Stimulated activated CD4-positive, alpha-beta T cell treated with anti-CD3 and anti-CD28 coated beads, TNF-alpha, amount 100 ng/mL, for 1 hour (primary cell): ENCODE results near the gene FSTL5.
"Not testable (repeated sequence)": the region's sequence is repeated elsewhere in the genome, so short reads cannot be mapped to it uniquely, and the experiment has no call there.

Experiments used
- DNase-seq, 3 donors: peaks; one replicate each; pipeline ENCODE4 v3.0.0-alpha.2; 2020; ENCODE audit warnings: low read depth in 3 of 3, low spot score in 1 of 3

FSTL5 gene

DNA sequence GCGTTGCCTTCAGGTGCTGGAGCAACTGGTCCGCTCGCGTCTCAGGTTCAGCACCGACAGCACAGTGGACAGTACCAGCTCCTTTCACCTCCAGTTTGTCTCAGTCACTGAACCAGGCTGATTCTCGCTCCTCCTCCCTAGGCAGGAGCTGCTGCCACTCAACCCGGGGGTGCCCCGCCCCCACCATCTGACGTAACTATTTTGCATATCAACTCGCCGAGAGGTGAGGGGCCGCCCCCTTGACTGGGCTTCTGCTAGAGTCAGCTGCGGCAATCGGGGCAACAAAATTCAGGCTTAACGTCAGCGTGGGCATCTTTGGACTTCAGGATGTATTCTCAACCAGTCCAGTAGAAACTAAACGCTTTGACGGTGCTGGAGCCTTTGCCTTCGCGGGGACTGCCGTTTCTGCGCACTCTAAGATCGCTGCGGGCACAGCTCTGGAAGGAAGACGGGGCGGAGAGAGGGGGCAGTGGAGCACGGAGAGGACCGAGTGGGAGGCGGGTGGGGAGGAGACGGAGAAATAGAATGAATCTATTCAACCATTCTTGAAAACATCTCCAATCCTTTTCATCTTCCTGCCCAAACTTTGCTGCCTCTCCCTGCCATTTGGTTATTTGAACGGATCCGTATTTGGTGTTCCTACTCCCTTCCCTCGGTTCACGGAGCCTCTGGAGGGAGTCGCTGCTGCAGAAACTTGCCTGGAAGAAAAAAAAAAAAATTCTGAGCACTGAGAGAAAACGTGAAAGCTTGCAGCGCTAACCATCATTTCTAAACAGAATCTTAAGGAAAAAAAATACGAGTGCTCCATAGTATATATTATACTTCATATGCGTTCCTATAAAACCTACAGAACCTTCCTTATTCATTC, at the start of gene FSTL5:
TSS of gene FSTL5 (minus strand) at position 109 of the 868 bp plus-strand sequence. CDS start 52,604 bp downstream, outside the sequence.
- peak in 1 of 3 donors; percentile 0 for DNase-seq

DNA sequence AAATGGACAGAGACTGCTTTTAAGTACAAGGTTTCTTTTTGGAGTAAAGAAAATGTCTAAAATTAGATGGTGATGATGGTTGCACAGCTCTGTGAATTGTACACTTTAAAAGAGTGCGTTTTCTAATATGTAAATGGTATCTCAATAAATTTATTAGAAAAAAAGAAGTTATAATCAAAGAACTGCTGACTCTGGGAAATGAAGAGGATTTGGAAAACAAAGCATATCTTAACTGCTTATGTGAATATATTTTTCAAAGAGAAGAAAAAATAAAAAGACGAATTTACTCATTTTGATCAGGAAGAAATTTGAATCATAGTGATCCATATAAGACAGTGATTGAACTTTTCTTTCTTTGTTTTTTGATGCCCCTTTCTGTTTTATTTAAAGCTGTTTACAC, 45.9 kb upstream of the FSTL5 start:
- no peak for DNase-seq

DNA sequence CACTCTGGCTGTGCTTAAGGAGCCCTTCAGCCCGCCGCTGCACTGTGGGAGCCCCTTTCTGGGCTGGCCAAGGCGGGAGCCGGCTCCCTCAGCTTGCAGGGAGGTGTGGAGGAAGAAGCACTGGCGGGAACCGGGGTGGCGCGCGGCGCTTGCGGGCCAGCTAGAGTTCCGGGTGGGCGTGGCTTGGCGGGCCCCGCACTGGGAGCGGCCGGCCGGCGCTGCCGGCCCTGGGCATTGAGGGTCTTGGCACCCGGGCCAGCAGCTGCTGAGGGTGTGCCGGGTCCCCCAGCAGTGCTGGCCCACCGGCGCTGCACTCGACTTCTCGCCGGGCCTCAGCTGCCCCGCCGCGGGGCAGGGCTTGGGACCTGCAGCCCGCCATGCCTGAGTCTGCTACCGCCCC, 39.7 kb upstream of the FSTL5 start:
- not testable (repeated sequence) for DNase-seq

DNA sequence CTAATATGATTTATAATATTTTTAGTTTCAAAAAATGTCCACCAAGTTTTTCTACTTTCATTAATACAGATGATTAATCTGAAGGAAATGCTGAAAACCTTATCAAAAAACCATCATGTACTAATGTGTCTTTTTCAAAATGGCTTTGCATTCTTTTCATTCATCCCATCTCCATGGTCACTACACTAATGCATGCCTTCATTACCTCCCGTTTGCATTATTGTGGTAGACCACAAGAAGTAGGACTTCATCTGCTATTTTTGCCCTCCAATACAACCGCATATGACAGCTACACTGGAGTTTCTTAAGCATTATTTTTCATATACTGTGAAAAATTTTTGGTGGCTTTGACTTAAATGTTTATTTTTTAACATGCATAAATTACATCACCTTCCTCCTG, 37.9 kb upstream of the FSTL5 start:
- DNase-seq = no peak

DNA sequence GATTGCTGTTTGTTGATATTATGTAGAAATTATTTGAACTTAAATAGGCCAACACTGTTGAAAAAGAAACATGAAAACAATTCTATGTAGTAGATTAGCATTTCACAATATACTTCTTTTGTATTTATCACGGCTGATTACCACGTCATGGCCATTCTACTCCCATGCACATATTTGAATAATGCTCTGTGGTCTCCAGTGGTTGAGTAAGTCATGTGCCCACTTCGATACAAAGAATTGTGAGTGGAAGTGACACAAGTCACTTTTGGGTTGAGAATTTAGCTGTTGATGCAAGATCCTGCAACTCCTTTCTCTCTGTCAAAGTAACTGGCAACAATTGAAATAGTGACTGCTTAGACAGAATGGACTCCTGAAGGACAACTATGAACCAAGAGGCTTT, 6.7 kb upstream of the FSTL5 start:
- no peak for DNase-seq

GRCh38 chr4:162164906-162165510, 1.2 kb upstream of the FSTL5 start:
- DNase-seq = no peak

GRCh38 chr4:162162672-162163071, 1.1 kb downstream of the FSTL5 start:
- no peak for DNase-seq

DNA sequence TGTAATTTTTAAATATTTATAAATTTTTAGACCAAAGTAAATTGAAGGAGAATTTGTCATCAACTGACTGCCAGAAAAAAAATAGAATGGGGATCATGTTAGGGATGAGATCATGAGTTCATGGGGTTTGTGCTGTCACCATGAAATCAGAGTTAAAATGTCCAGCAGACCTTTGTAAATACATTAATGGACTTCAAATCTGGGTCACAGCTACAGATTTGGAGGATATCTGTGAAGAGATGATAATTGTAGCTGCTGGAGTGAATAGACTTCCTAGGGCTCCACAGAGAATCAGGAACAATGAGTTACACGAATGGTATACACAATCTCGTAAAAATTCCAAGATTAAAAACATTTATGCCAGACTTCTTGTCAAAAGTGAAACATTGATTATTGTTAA, 6.6 kb downstream of the FSTL5 start:
- DNase-seq = no peak

DNA sequence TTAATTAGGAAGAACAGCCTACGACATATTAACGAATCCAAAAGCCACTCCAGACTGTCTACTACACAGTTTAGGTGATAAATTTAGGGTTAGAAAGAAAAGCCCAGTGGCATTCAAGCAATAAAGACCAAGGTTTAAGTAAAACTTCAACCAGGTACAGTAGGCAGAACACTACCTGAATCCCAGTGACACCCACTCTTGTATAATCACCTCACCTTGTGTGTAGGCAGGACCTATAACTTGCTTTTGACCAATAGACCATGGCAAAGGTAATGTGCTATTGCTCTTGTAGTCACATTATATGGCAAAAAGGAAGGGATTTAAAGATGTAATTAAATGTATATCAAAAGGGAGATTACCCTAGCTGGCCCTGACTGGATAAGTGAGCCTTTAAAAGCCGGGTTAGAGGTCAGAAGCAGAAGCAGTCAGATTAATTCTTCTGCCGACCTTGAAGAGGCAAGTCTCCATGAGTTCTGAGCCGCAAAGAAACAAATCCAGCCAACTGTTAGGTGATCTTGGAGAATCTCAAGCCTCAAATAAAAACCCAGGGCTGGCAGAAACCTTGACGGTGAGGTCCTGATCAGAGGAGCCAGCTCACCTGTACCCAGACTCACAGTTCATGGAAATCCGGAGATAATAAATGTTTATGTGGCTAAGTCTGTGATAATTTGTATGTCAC, 8.8 kb downstream of the FSTL5 start:
- no peak for DNase-seq

DNA sequence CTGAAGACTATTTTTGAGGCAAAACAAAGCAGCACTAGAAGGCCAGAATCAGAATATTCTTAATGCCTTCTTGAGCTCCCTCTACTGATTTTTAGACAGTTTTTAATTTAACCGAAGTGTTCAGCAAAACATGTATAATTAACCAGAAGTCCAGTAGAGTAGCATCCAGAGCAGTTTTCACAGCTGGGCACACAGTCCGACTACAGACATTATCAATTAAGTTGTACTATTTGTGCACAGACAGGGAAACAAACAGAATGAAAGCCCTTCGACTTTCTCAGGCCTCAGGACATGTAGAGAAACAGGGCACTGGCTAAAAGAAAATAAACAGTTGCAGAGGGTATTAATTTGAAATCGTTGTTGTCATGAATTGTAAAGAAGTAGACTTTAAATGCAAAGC, 11.9 kb downstream of the FSTL5 start:
- DNase-seq = no peak

GRCh38 chr4:162151386-162151785, 12.4 kb downstream of the FSTL5 start:
- no peak for DNase-seq

DNA sequence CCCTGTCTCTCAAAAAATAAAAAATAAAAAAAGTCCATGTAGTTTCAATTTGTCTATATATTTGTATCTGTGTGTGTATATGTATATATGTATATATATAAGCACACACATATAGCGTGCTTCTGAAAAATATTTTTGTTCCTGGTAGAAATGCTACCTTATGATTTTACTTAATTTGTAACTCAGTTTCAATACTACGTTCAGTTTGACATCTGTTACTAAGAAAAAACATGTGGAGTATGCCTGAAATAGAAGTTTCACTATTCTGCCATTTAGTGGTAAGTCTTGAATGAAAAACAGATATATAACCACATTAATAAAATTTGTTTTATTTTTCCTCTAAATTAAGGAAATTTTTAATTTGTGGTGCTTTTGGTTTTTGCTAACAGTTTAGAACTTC, 14.2 kb downstream of the FSTL5 start:
- no peak for DNase-seq

- no peak for DNase-seq
Measured at GRCh38 chr4:162140051-162140683, 23.6 kb downstream of the FSTL5 start.

GRCh38 chr4:162139412-162139811, 24.4 kb downstream of the FSTL5 start:
- DNase-seq = no peak

- DNase-seq = no peak
Measured at GRCh38 chr4:162131256-162131655, 32.5 kb downstream of the FSTL5 start.

- no peak for DNase-seq
Measured at GRCh38 chr4:162126729-162127128, 37.1 kb downstream of the FSTL5 start.

DNA sequence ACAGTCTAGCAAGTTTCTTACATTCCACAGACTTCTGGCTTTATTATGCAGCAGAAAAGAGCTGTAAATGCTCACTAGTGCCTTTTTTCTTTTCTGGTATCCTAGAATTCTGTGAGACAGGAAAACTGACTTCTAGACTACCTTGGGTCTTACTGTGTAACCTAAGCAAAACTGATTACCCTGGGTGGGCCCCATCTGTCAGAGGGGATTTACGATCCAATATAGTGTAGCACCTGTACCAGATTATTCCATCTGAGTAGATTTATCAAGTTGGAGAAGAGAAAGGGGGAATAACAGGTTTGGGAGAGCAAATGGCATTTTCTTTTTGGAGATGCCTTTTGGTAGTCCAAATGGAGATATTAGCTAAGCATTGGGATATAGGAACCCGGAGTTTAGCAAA, 46.7 kb downstream of the FSTL5 start:
- DNase-seq = no peak

DNA sequence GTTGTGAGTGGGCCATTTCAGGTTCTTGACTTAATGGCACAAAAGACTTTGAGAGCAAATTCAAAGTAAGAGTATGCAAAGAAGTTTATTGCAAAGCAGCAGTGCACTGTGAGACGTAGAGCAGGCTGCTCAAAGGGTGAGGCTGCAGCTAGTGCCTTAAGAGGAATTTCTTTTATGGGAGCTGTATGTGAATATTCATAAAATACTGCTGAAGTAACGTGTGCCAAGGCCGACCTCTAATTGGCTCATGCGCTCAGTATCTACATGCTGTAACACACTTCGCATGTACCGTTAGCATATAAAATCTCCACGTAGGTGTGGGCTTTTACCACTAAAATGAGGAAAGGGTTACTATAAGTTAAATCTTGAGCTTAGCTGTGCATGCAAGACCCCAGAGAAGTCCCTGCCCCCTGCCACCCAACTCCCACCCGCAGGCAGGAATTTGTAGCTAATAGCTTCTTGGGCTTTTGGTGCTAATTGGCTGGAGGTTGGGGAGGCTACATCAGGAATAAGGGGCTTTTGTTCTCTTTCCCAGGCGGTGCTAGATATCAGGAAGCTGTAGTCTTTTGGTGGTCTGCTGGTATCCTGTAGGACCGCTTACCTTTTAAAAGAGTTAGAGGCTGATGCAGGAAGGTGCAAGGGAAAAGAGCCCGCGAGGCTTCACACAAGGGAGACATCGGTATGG, 47.6 kb downstream of the FSTL5 start:
- DNase-seq = no peak

- no peak for DNase-seq
Measured at GRCh38 chr4:162115333-162115732, 48.5 kb downstream of the FSTL5 start.

DNA sequence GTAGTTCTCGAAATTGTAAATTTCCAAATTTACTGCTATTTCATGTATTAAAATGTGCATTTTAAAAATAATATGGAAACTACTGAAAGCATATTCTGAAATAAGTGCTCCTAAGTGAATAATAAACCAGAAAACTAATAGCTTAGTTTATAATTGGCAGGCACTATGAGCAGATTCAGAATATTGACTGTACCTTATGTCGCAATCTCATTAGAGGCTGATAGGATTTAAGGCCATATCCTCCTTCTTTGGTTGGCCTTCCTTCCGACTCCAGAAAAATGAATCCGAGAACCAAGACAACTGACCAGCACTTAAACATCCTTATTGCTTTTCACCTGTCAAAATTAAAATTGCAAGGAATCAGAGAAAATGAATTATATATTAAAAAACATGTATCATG, 52.7 kb downstream of the FSTL5 start:
- no peak for DNase-seq
